Osteoblast (primary cell): ENCODE results near the gene ARMC6. TPM values are rescaled to one million over a fixed set of nuclear protein-coding genes. Genes with fewer than 3 reads are reported as not detected.

ENCODE experiments used
- DNase-seq: peaks from one replicate; pipeline ENCODE4 v3.0.0; 2011; ENCODE audit warnings: low spot score, mixed read lengths; ENCODE audit not compliant: insufficient read length; ENCODE audit errors: missing footprints
- H2AFZ ChIP-seq: 2 replicates; pipeline ENCODE4 v1.6.0; 2011; ENCODE audit warnings: mild to moderate bottlenecking, low read length
- H3K27ac ChIP-seq: 2 replicates; pipeline ENCODE4 v1.5.1; 2011; ENCODE audit warnings: mild to moderate bottlenecking, low read depth, low read length, moderate library complexity
- H3K27me3 ChIP-seq: 2 replicates; pipeline ENCODE4 v1.6.0; 2012; ENCODE audit warnings: mild to moderate bottlenecking, control low read depth, inconsistent platforms, low read length, moderate library complexity; ENCODE audit not compliant: insufficient read depth
- H3K36me3 ChIP-seq: 2 replicates; pipeline ENCODE4 v1.5.1; 2011; ENCODE audit warnings: mild to moderate bottlenecking, low read length, control low read depth, moderate library complexity; ENCODE audit not compliant: insufficient read depth
- H3K4me1 ChIP-seq: 2 replicates; pipeline ENCODE4 v1.5.1; 2011; ENCODE audit warnings: mild to moderate bottlenecking, low read length, control low read depth, moderate library complexity; ENCODE audit not compliant: insufficient read depth
- H3K4me2 ChIP-seq: 2 replicates; pipeline ENCODE4 v1.6.0; 2011; ENCODE audit warnings: mild to moderate bottlenecking, low read length; ENCODE audit not compliant: insufficient read depth
- H3K4me3 ChIP-seq: fragments of 200-600 bp; sonication (generic); 3 replicates; pipeline ENCODE4 v1.5.1; 2012; ENCODE audit warnings: mild to moderate bottlenecking, low read length, inconsistent platforms; ENCODE audit not compliant: insufficient read depth
- H3K79me2 ChIP-seq: 2 replicates; pipeline ENCODE4 v1.6.0; 2012; ENCODE audit warnings: mild to moderate bottlenecking, low read length, control low read depth, inconsistent platforms; ENCODE audit not compliant: insufficient read depth
- H3K9me3 ChIP-seq: 2 replicates; pipeline ENCODE4 v1.5.1; 2011; ENCODE audit warnings: low read depth, low read length, control low read depth
- H4K20me1 ChIP-seq: 2 replicates; pipeline ENCODE4 v1.6.0; 2012; ENCODE audit warnings: mild to moderate bottlenecking, low read length, control low read depth; ENCODE audit not compliant: insufficient read depth
- CTCF ChIP-seq: IDR thresholded peaks from 2 replicates; pipeline ENCODE4 v1.5.1; 2011; ENCODE audit warnings: mild to moderate bottlenecking, low read depth, low read length, moderate library complexity; ENCODE audit errors: extremely low read depth
- total RNA-seq: library from RNA; depleted of rRNA; stranded (reverse); fragments of >200 nt; gene quantifications from 2 replicates; pipeline ENCODE4 v1.2.3, GENCODE V29; 2012

The ARMC6 gene
- total RNA-seq, 1 donor = 38.4 TPM

DNA sequence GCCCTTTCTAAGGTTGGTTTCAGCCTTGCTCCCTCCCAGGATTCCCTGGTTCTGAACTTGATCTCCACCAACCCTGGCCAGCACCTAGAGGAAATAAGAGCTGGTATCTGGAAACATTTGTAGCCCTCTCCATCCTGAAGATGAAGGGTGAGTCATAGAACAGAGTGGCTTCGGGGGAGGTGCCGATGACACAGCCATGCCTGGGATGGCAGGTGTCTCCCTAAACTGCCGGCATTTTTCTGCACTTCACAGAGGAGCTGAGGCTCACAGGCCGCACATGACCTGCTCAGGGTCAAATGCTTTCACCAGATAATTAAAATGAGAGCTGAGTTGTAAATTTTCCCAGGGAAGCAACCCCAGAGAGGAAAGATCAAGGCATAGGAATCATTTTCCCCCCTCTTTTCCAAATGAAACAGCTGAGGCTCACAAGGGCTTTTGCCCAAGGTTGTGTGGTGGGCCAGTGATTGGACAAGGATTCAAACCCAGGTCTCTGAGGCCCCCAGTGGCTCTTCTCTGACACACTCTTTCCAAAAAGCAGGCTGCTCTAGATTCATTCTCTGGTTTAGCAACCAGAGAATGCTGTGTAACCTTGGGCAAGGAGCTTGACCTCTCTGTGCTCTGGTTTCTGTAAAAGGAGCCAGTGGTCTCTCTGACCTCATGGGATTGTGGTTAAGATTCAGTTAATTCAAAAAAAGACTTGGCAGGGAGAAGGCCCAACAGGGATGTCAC lies 29.2 kb downstream of the ARMC6 start:
- peak overlapping the region; percentile 80 for H2AFZ ChIP-seq
- peak; percentile 95 for DNase-seq
- H3K79me2 ChIP-seq = no peaks in the 10 kb centered on the region
- H3K27me3 ChIP-seq = no peaks in the 10 kb centered on the region
- no peak for TF ChIP-seq CTCF
- peak overlapping the region; percentile 77 for H3K4me3 ChIP-seq
- peak overlapping the region; percentile 47 for H3K27ac ChIP-seq
- H4K20me1 ChIP-seq = no peaks in the 10 kb centered on the region
- H3K4me2 ChIP-seq = peak overlapping the region; percentile 99
- H3K9me3 ChIP-seq = no peaks in the 10 kb centered on the region
- peaks cover 28% of the 10 kb centered on the region for H3K4me1 ChIP-seq
- peaks cover 15% of the 10 kb centered on the region for H3K36me3 ChIP-seq

- no peaks in the 10 kb centered on the region for H4K20me1 ChIP-seq
- TF ChIP-seq CTCF = no peak
- peaks cover 28% of the 10 kb centered on the region for H3K4me1 ChIP-seq
- no peaks in the 10 kb centered on the region for H3K79me2 ChIP-seq
- H3K36me3 ChIP-seq = peaks cover 9% of the 10 kb centered on the region
- H3K4me3 ChIP-seq = peak within 1 kb of the TSS; percentile 77
- no peaks in the 10 kb centered on the region for H3K9me3 ChIP-seq
- H3K4me2 ChIP-seq = peak within 1 kb of the TSS; percentile 99
- peak within 1 kb of the TSS; percentile 47 for H3K27ac ChIP-seq
- peak within 1 kb of the TSS; percentile 86 for H2AFZ ChIP-seq
- no peaks in the 10 kb centered on the region for H3K27me3 ChIP-seq
- peak; percentile 100 for DNase-seq
These were observed 30.0 kb downstream of the ARMC6 start, which contains the start of gene SLC25A42 for GRCh38 chr19:19063183-19064097. Gene SLC25A42, plus strand, starts transcription at chr19:19063994. Its CDS starts 32,131 bp downstream, at chr19:19096125.

DNA sequence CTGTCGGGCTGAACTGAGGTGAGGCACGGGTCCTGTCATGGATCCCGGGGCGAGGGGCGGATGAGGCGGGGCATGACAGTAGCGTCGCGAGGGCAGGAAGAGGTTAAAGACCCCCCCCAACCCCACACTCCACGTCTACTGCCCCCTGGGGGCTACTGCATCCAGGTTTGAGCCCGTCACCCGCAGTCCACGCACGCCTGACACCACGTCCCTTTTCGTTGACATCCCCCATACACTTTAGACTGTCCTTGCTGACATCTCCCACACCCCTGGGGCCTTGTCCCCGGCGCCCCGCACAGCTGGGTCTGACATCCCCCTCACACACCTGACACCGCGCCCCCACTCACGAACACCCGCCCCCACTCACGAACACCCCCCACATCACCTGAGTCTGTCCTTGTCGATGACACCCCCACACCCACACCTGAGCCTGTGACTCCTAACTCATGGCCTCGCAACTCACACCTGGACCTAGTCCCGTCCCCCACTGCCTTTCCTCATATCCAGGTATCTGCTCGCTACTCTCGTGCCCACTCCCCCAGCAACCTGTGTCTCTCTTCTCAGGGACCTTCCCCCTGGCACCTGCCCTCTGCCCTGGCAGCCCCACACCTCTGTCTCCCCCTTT lies 30.8 kb downstream of the ARMC6 start:
- no peak for TF ChIP-seq CTCF
- Histone ChIP-seq H2AFZ (peak overlapping the region; percentile 61), H4K20me1 (no peaks in the 10 kb centered on the region), H3K4me1 (peaks cover 28% of the 10 kb centered on the region), H3K4me3 (peak overlapping the region; percentile 77), H3K36me3 (peaks cover 8% of the 10 kb centered on the region), H3K9me3 (no peaks in the 10 kb centered on the region), H3K79me2 (no peaks in the 10 kb centered on the region), H3K27ac (no peak overlapping the region), H3K27me3 (no peaks in the 10 kb centered on the region), H3K4me2 (peak overlapping the region; percentile 87)
- DNase-seq = no peak
